H1 (cell line): ENCODE results near the gene BAX. TPM values are rescaled to one million over a fixed set of nuclear protein-coding genes. Genes with fewer than 3 reads are reported as not detected.

Experiments used
- CTCF ChIA-PET: fragments of 300-600 bp; sonication (Branson Sonifier 250); formaldehyde crosslinking; loops from one replicate; lab custom pipeline; 2021; ENCODE audit not compliant: partially characterized antibody; lab: Charles Lee
- POLR2A ChIA-PET: fragments of 300-600 bp; sonication (Branson Sonifier 250); formaldehyde crosslinking; loops from one replicate; lab custom pipeline; 2021; ENCODE audit warnings: inconsistent platforms; ENCODE audit not compliant: partially characterized antibody; lab: Charles Lee
- DNase-seq, 2 experiments: peaks; one replicate each; pipeline versions ENCODE4 v3.0.0 to v3.0.0-alpha.2; 2010 to 2022; ENCODE audit warnings: low spot score in 2 of 2, low read depth in 1 of 2, mixed read lengths in 1 of 2
- FAIRE-seq: peaks from 2 replicates; lab custom pipeline; 2011; peaks lifted over from hg19 to GRCh38; lab: Jason Lieb, UNC
- H2AFZ ChIP-seq: 2 replicates; pipeline ENCODE4 v1.8.1; 2012; ENCODE audit warnings: low read length, inconsistent platforms
- H2AK5ac ChIP-seq: 2 replicates; pipeline ENCODE4 v1.6.1; 2013; ENCODE audit warnings: low read depth, low read length
- H2BK120ac ChIP-seq: replicated peaks from 2 replicates; pipeline ENCODE3; 2013; ENCODE audit warnings: low read depth, low read length, inconsistent platforms
- H2BK12ac ChIP-seq: 2 replicates; pipeline ENCODE4 v1.6.1; 2013; ENCODE audit warnings: low read depth, low read length
- H2BK15ac ChIP-seq: 2 replicates; pipeline ENCODE4 v1.6.1; 2013; ENCODE audit warnings: low read length
- H2BK20ac ChIP-seq: 2 replicates; pipeline ENCODE4 v1.6.1; 2013; ENCODE audit warnings: low read length
- H2BK5ac ChIP-seq: 2 replicates; pipeline ENCODE4 v1.6.1; 2013; ENCODE audit warnings: low read depth, low read length
- H3K14ac ChIP-seq: 2 replicates; pipeline ENCODE4 v1.6.1; 2013; ENCODE audit warnings: inconsistent platforms; ENCODE audit not compliant: insufficient read length
- H3K18ac ChIP-seq: 2 replicates; pipeline ENCODE4 v1.6.1; 2013; ENCODE audit warnings: low read length; ENCODE audit errors: extremely low read depth
- H3K23ac ChIP-seq: 2 replicates; pipeline ENCODE4 v1.6.1; 2013; ENCODE audit warnings: inconsistent platforms; ENCODE audit not compliant: insufficient read length
- H3K23me2 ChIP-seq: 2 replicates; pipeline ENCODE4 v1.6.1; 2013; ENCODE audit warnings: low read depth, low read length
- H3K27ac ChIP-seq: 2 replicates; pipeline ENCODE4 v1.6.1; 2011; ENCODE audit warnings: low read depth, low read length, inconsistent platforms
- H3K27me3 ChIP-seq, 4 experiments: replicated peaks in 1 of 4; 1 replicate in 1 of 4; 2 replicates in 3 of 4; pipeline versions ENCODE4 v1.6.1 to v1.8.1; 2011 to 2013; ENCODE audit warnings: low read length in 3 of 4, mild to moderate bottlenecking in 3 of 4, inconsistent platforms in 2 of 4, mixed read lengths in 2 of 4, moderate library complexity in 1 of 4; ENCODE audit not compliant: control insufficient read depth in 3 of 4, insufficient read depth in 3 of 4; ENCODE audit errors: extremely low read depth in 1 of 4
- H3K36me3 ChIP-seq, 4 experiments: 2 replicates each; pipeline versions ENCODE4 v1.6.1 to v1.8.1; 2011 to 2013; ENCODE audit warnings: mild to moderate bottlenecking in 4 of 4, low read length in 3 of 4, moderate library complexity in 2 of 4, control low read depth in 1 of 4, inconsistent platforms in 1 of 4; ENCODE audit not compliant: insufficient read depth in 4 of 4, control insufficient read depth in 2 of 4
- H3K4ac ChIP-seq: replicated peaks from 2 replicates; pipeline ENCODE3; 2013; ENCODE audit warnings: low read length, low read depth, mixed read lengths, inconsistent platforms; ENCODE audit not compliant: insufficient read length
- H3K4me1 ChIP-seq, 4 experiments: replicated peaks in 1 of 4; 1 replicate in 1 of 4; 2 replicates in 3 of 4; pipeline versions ENCODE4 v1.6.1 to v1.8.1; 2011 to 2013; ENCODE audit warnings: low read length in 3 of 4, inconsistent platforms in 2 of 4, mixed read lengths in 1 of 4; ENCODE audit not compliant: insufficient read depth in 4 of 4, control insufficient read depth in 3 of 4
- H3K4me2 ChIP-seq, 2 experiments: 2 replicates each; pipeline versions ENCODE4 v1.6.1 to v1.8.1; 2011 to 2013; ENCODE audit warnings: low read depth in 2 of 2, low read length in 2 of 2, control low read depth in 1 of 2, inconsistent platforms in 1 of 2, mild to moderate bottlenecking in 1 of 2; ENCODE audit not compliant: insufficient read depth in 1 of 2
- H3K4me3 ChIP-seq, 4 experiments: fragments of 200-600, 300-600 bp in 1 of 4; sonication (generic), shearing (Covaris generic), sonication (Bioruptor Twin) in 1 of 4; 2 replicates each; pipeline versions ENCODE4 v1.5.1 to v1.8.1; 2011 to 2016; ENCODE audit warnings: low read length in 4 of 4, low read depth in 3 of 4, control low read depth in 2 of 4, inconsistent platforms in 2 of 4, mild to moderate bottlenecking in 2 of 4, mixed read lengths in 1 of 4, moderate library complexity in 1 of 4; ENCODE audit not compliant: insufficient read depth in 2 of 4; ENCODE audit errors: extremely low read depth in 1 of 4
- H3K56ac ChIP-seq: replicated peaks from 2 replicates; pipeline ENCODE3; 2013; ENCODE audit warnings: low read depth, mild to moderate bottlenecking, mixed read lengths, low read length, inconsistent platforms; ENCODE audit not compliant: insufficient read length
- H3K79me1 ChIP-seq: 2 replicates; pipeline ENCODE4 v1.6.1; 2013; ENCODE audit warnings: low read depth, low read length, control low read depth
- H3K79me2 ChIP-seq, 2 experiments: 2 replicates each; pipeline versions ENCODE4 v1.6.1 to v1.8.1; 2012 to 2013; ENCODE audit warnings: low read length in 2 of 2, mild to moderate bottlenecking in 2 of 2, inconsistent platforms in 1 of 2; ENCODE audit not compliant: insufficient read depth in 2 of 2, control insufficient read depth in 1 of 2
- H3K9ac ChIP-seq, 4 experiments: replicated peaks in 1 of 4; 1 replicate in 1 of 4; 2 replicates in 3 of 4; pipeline versions ENCODE4 v1.6.1 to v1.8.1; 2011 to 2013; ENCODE audit warnings: low read depth in 3 of 4, low read length in 3 of 4, control low read depth in 2 of 4, mild to moderate bottlenecking in 2 of 4, moderate library complexity in 2 of 4, inconsistent platforms in 1 of 4; ENCODE audit errors: extremely low read depth in 1 of 4
- H3K9me3 ChIP-seq, 2 experiments: 2 replicates each; pipeline versions ENCODE4 v1.6.1 to v1.8.1; 2012 to 2013; ENCODE audit warnings: mild to moderate bottlenecking in 2 of 2, moderate library complexity in 2 of 2, control low read depth in 1 of 2, inconsistent platforms in 1 of 2, low read depth in 1 of 2, low read length in 1 of 2, mixed read lengths in 1 of 2; ENCODE audit not compliant: insufficient read depth in 2 of 2
- H4K20me1 ChIP-seq, 2 experiments: replicated peaks in 1 of 2; 2 replicates each; pipeline versions ENCODE3 to v1.8.1; 2011 to 2013; ENCODE audit warnings: inconsistent platforms in 2 of 2, low read length in 2 of 2, mild to moderate bottlenecking in 1 of 2; ENCODE audit not compliant: insufficient read depth in 2 of 2, control insufficient read depth in 1 of 2
- H4K5ac ChIP-seq: 2 replicates; pipeline ENCODE4 v1.6.1; 2013; ENCODE audit warnings: low read length, low read depth, mixed read lengths, inconsistent platforms; ENCODE audit not compliant: insufficient read length
- H4K8ac ChIP-seq: 2 replicates; pipeline ENCODE4 v1.8.0; 2013; ENCODE audit warnings: mild to moderate bottlenecking, moderate library complexity, low read length, inconsistent platforms; ENCODE audit not compliant: insufficient read depth; ENCODE audit errors: extremely low read depth
- H4K91ac ChIP-seq: replicated peaks from 2 replicates; pipeline ENCODE3; 2013; ENCODE audit warnings: low read length, mixed read lengths, inconsistent platforms; ENCODE audit not compliant: insufficient read length
- ATF2 ChIP-seq: IDR thresholded peaks from 2 replicates; pipeline ENCODE4 v1.6.1; 2012; ENCODE audit warnings: low read length, inconsistent platforms
- BCL11A ChIP-seq, 2 experiments: IDR thresholded peaks; one replicate each; pipeline ENCODE4 v1.6.1; 2011; ENCODE audit warnings: low read depth in 2 of 2, low read length in 2 of 2, mild to moderate bottlenecking in 2 of 2
- CBX5 ChIP-seq: fragments of 300-800, 300-1000 bp; sonication (generic); IDR thresholded peaks from 2 replicates; pipeline ENCODE4 v1.7.1; 2016; ENCODE audit warnings: antibody characterized with exemption, low read length, low read depth
- CHD1 ChIP-seq: IDR thresholded peaks from 2 replicates; pipeline ENCODE4 v1.6.1; 2012; ENCODE audit warnings: low read depth, low read length, improper control_type of control experiment
- EZH2 ChIP-seq: fragments of 200-600 bp; sonication (generic); IDR thresholded peaks from 2 replicates; pipeline ENCODE4 v1.7.1; 2012; ENCODE audit warnings: low read depth, mild to moderate bottlenecking, moderate library complexity, low read length, inconsistent platforms; ENCODE audit not compliant: severe bottlenecking
- JUN ChIP-seq: IDR thresholded peaks from 2 replicates; pipeline ENCODE4 v1.6.1; 2011; ENCODE audit warnings: low read depth, mild to moderate bottlenecking, improper control_type of control experiment, low read length
- KDM4A ChIP-seq: IDR thresholded peaks from one replicate; pipeline ENCODE4 v1.7.1; 2012; ENCODE audit warnings: low read depth, mild to moderate bottlenecking, moderate library complexity, low read length, inconsistent platforms; ENCODE audit not compliant: severe bottlenecking
- NRF1 ChIP-seq: IDR thresholded peaks from 2 replicates; pipeline ENCODE4 v1.6.1; 2011; ENCODE audit warnings: mild to moderate bottlenecking, low read depth, low read length, improper control_type of control experiment
- POLR2AphosphoS5 ChIP-seq: IDR thresholded peaks from 2 replicates; pipeline ENCODE4 v1.6.1; 2011; ENCODE audit warnings: low read depth, low read length
- TEAD4 ChIP-seq: IDR thresholded peaks from 2 replicates; pipeline ENCODE4 v1.6.1; 2012; ENCODE audit warnings: low read depth, low read length, inconsistent platforms, mixed read lengths
- WGBS, 2 experiments: shearing (Covaris generic) in 1 of 2; methylation state at CpG; one replicate each; pipeline versions ENCODE4 v1.1.6 to v1.1.7; 2013 to 2015; ENCODE audit warnings: low lambda C conversion rate in 2 of 2, mixed read lengths in 2 of 2, inconsistent platforms in 1 of 2, low coverage in 1 of 2, missing lambda C conversion rate in 1 of 2; ENCODE audit not compliant: insufficient replicate concordance in 2 of 2, insufficient coverage in 1 of 2, insufficient read length in 1 of 2; ENCODE audit errors: extremely low coverage in 1 of 2, missing lambda C conversion rate in 1 of 2; 5-methylcytosine and 5-hydroxymethylcytosine counted together
- polyA plus RNA-seq, 7 experiments: library from polyadenylated mRNA; depleted of rRNA in 3 of 7; stranded (reverse) in 5 of 7; unstranded in 2 of 7; fragments of >200 nt in 5 of 7; fragments of 200-250 nt in 2 of 7; gene quantifications; 1 replicate in 5 of 7; 2 replicates in 1 of 7; 4 replicates in 1 of 7; pipeline versions ENCODE4 v1.2.1 to v1.2.3, GENCODE V29; 2011 to 2013; ENCODE audit warnings: missing spikeins in 2 of 7, mixed read lengths in 2 of 7
- total RNA-seq: library from RNA; stranded (reverse); fragmentation: NEBNext Ultra II Directional; extraction: Animal tissue kit (Norgen Biotek cat#: 25700); gene quantifications from 2 replicates; pipeline ENCODE4 v1.2.1, GENCODE V29; 2021
- TF ChIP-seq, protein P1 (sequence below): IDR thresholded peaks from 2 replicates; pipeline ENCODE4 v1.6.1; 2011; ENCODE audit warnings: low read depth, mild to moderate bottlenecking, low read length; ENCODE audit not compliant: insufficient read depth

BAX gene
- total and polyA plus RNA-seq, 2 of the 8 experiments (the other 6 are each of a cell fraction or from before 2014, with no cell fraction given), result 257 to 346 TPM

- Histone ChIP-seq H3K18ac (no peak overlapping the region), H3K4me1 (no peaks in the 10 kb centered on the region), H2AK5ac (no peak overlapping the region), H2BK120ac (no peak overlapping the region), H3K9me3 (no peaks in the 10 kb centered on the region), H2BK20ac (no peak overlapping the region), H4K5ac (no peak overlapping the region), H4K8ac (no peak overlapping the region)
- 92% methylated on average over 8 of the region's 8 CpGs; no CpG with 5 or more reads in 1 of the 2 experiments for WGBS, 2 experiments
- POLR2A ChIA-PET, result interaction anchor here (0.7 to 3.4 kb wide), 8 partner anchors 9 to 50 kb away, joined by 3 to 13 read pairs (median 4); partner anchors contain the start of genes DHDH and PPP1R15A
- TF ChIP-seq POLR2AphosphoS5 (no peak), ATF2 (no peak), BCL11A (IDR thresholded peaks at IDR 0.05; ENCODE audit: low read depth in 2 of 2, low read length in 2 of 2) (no peak), EZH2 (no peak), CBX5 (no peak), CHD1 (no peak), NRF1 (no peak), JUN (no peak), KDM4A (no peak), TEAD4 (no peak)
- TF ChIP-seq, protein P1, sequence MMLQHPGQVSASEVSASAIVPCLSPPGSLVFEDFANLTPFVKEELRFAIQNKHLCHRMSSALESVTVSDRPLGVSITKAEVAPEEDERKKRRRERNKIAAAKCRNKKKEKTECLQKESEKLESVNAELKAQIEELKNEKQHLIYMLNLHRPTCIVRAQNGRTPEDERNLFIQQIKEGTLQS, result no peak
- TF ChIP-seq, all 59 proteins: peak for 0
- Histone ChIP-seq H2AFZ (no peak overlapping the region), H3K23me2 (no peaks in the 10 kb centered on the region; the same call in 1 of the 2 replicates), H3K4me3 (no peak overlapping the region), H3K23ac (no peak overlapping the region), H3K56ac (no peak overlapping the region), H3K9ac (no peak overlapping the region), H3K27me3 (no peaks in the 10 kb centered on the region), H4K20me1 (peaks cover 0 to 7% of the 10 kb centered on the region in 2 experiments), H3K4ac (no peak overlapping the region), H3K79me2 (no peaks in the 10 kb centered on the region), H2BK5ac (no peak overlapping the region), H3K79me1 (no peaks in the 10 kb centered on the region), H3K4me2 (no peak overlapping the region), H3K14ac (no peak overlapping the region), H2BK15ac (no peak overlapping the region), H4K91ac (no peak overlapping the region), H3K27ac (no peak overlapping the region), H3K36me3 (peaks cover 11 to 61% (median 25%) of the 10 kb centered on the region in 4 experiments), H2BK12ac (no peak overlapping the region)
- DNase-seq (no peak), FAIRE-seq (no peak)
- CTCF ChIA-PET, result interaction anchor here (1.1 to 2.1 kb wide), 4 partner anchors 14 to 55 kb away, joined by 3 to 5 read pairs (median 4); no protein-coding TSS in a partner anchor
Observed at GRCh38 chr19:48915757-48916156, 38.9 kb upstream of the BAX start.
